Transverse colon (tissue), 4 donors: ENCODE measurements around the gene HBG2. TPM values are rescaled to one million over a fixed set of nuclear protein-coding genes. Genes with fewer than 3 reads are reported as not detected.

ENCODE experiments used
- DNase-seq: peaks from one replicate; pipeline ENCODE4 v3.0.0-alpha.2; 2019
- H3K27ac ChIP-seq, 4 donors: fragments of 200-600 bp; sonication (generic); 2 replicates each; pipeline ENCODE4 v1.5.1; 2016 to 2018; ENCODE audit warnings: inconsistent platforms in 4 of 4
- H3K27me3 ChIP-seq: fragments of 200-600 bp; sonication (generic); 2 replicates; pipeline ENCODE4 v1.5.1; 2017; ENCODE audit warnings: inconsistent platforms
- H3K36me3 ChIP-seq, 4 donors: fragments of 200-600 bp; sonication (generic); 2 replicates each; pipeline ENCODE4 v1.5.1; 2017 to 2019; ENCODE audit warnings: inconsistent platforms in 4 of 4
- H3K4me1 ChIP-seq, 4 donors: fragments of 200-600 bp; sonication (generic); 2 replicates each; pipeline ENCODE4 v1.5.1; 2017 to 2020; ENCODE audit warnings: inconsistent platforms in 4 of 4
- H3K4me3 ChIP-seq, 4 donors: fragments of 200-600 bp; sonication (generic); 1 replicate in 1 of 4; 2 replicates in 3 of 4; pipeline versions ENCODE4 v1.5.1 to v1.6.1; 2017 to 2019; ENCODE audit warnings: inconsistent platforms in 4 of 4
- H3K9me3 ChIP-seq, 2 donors: fragments of 200-600 bp; sonication (generic); 2 replicates each; pipeline ENCODE4 v1.5.1; 2017 to 2019; ENCODE audit warnings: inconsistent platforms in 2 of 2
- EP300 ChIP-seq: sonication (generic); formaldehyde crosslinking; IDR thresholded peaks from one replicate; pipeline ENCODE4 v1.6.1; 2017; ENCODE audit warnings: antibody characterized with exemption, low read depth
- POLR2A ChIP-seq: fragments of 450-650 bp; IDR thresholded peaks from one replicate; pipeline ENCODE4 v1.6.1; 2016; ENCODE audit warnings: antibody characterized with exemption, mild to moderate bottlenecking, moderate library complexity
- POLR2AphosphoS5 ChIP-seq, 3 donors: sonication (generic); formaldehyde crosslinking; IDR thresholded peaks; one replicate each; pipeline ENCODE4 v1.6.1; 2016; ENCODE audit warnings: antibody characterized with exemption in 3 of 3
- WGBS, 2 donors: methylation state at CpG; one replicate each; pipeline ENCODE4 v1.1.5; 2018; ENCODE audit warnings: low coverage in 1 of 2; 5-methylcytosine and 5-hydroxymethylcytosine counted together
- in situ Hi-C, 4 donors: fragments of 200-750 bp; cut with MboI; loops; one replicate each; pipeline versions ENCODE4 v1.15.0 to v1.15.1; 2017; ENCODE audit warnings: low sequenced_read_pairs in 3 of 4, low pct_ligation_motif_present in 1 of 4, low pct_unique_long_range_greater_than_20kb in 1 of 4
- intact Hi-C: fragments of 100-400 bp; cut with DNase I; formaldehyde crosslinking; loops from one replicate; pipeline ENCODE4 v1.15.1; 2023; ENCODE audit warnings: low total_unique reads
- total RNA-seq, 4 donors: library from RNA; depleted of rRNA; stranded (reverse); fragments of >200 nt; gene quantifications; one replicate each; pipeline ENCODE4 v1.1.0, GENCODE V29; 2016
- TF ChIP-seq, protein P1 (sequence below), 5 experiments: fragments of 200-600 bp in 3 of 5; fragments of 450-650 bp in 2 of 5; sonication (generic) in 3 of 5; IDR thresholded peaks; 1 replicate in 2 of 5; 2 replicates in 3 of 5; pipeline ENCODE4 v1.5.1; 2016 to 2017; ENCODE audit warnings: antibody characterized with exemption in 5 of 5, inconsistent platforms in 3 of 5, mild to moderate bottlenecking in 2 of 5, moderate library complexity in 1 of 5

Gene HBG2
- total RNA-seq, 4 donors from 2014 or later, result not detected

DNA sequence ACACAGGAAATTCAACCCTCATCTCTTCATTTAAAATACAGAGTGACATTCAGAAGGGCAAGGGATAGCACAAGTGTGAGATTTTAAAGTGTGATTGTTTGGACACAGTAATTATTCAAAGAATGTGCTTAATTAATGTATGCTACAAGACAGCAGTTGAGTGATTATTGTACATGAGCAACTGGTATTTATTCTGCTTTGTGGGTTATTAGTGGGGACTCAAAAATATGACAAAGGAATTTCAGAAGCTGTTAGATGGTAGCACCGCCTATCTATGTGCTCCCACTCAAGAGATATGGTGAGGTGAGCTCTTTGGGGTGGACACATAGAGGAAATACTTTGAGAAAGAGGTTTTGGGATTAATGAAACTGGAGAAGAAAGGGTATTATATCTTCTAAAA lies 14.5 kb downstream of the HBG2 start:
- H3K27me3 ChIP-seq, result no peaks in the 10 kb centered on the region
- no peak overlapping the region for H3K4me3 ChIP-seq
- DNase-seq, result no peak
- no peaks in the 10 kb centered on the region for H3K4me1 ChIP-seq
- intact Hi-C loops, result no loop called here
- no peaks in the 10 kb centered on the region for H3K9me3 ChIP-seq
- no peak overlapping the region for H3K27ac ChIP-seq
- no peaks in the 10 kb centered on the region for H3K36me3 ChIP-seq
- 74% methylated on average over 1 of the region's 1 CpG; no CpG with 5 or more reads in 1 of the 2 donors for WGBS, 2 donors
- in situ Hi-C loops, result no loop called here
- TF ChIP-seq POLR2A (no peak), EP300 (no peak), POLR2AphosphoS5 (IDR thresholded peaks at IDR 0.05) (no peak)
- TF ChIP-seq, protein P1, sequence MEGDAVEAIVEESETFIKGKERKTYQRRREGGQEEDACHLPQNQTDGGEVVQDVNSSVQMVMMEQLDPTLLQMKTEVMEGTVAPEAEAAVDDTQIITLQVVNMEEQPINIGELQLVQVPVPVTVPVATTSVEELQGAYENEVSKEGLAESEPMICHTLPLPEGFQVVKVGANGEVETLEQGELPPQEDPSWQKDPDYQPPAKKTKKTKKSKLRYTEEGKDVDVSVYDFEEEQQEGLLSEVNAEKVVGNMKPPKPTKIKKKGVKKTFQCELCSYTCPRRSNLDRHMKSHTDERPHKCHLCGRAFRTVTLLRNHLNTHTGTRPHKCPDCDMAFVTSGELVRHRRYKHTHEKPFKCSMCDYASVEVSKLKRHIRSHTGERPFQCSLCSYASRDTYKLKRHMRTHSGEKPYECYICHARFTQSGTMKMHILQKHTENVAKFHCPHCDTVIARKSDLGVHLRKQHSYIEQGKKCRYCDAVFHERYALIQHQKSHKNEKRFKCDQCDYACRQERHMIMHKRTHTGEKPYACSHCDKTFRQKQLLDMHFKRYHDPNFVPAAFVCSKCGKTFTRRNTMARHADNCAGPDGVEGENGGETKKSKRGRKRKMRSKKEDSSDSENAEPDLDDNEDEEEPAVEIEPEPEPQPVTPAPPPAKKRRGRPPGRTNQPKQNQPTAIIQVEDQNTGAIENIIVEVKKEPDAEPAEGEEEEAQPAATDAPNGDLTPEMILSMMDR (IDR thresholded peaks at IDR 0.05), result no peak

DNA sequence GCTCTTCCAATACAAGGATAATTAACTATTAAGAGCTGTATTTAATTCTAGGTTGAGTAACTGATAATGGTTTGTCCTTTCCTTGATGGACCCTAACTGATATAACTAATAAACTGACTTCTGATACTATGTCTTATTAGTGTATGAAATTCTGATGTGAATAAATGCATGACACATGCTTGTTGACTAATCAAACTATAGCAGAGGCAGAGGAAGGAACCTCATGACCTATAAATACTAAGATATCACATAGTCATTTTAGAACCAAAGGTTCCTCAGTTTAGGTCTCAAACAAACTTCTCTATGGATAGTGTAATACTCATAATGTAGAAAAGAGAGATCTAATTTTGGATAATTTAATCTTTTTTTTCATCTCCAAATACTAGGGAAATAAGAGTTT lies 15.5 kb downstream of the HBG2 start:
- H3K36me3 ChIP-seq, result no peaks in the 10 kb centered on the region
- TF ChIP-seq, protein P1 (IDR thresholded peaks at IDR 0.05), result no peak
- TF ChIP-seq EP300, result no peak
- no peak for TF ChIP-seq POLR2A
- TF ChIP-seq POLR2AphosphoS5 (IDR thresholded peaks at IDR 0.05), result no peak
- H3K4me3 ChIP-seq, result no peak overlapping the region
- no peaks in the 10 kb centered on the region for H3K27me3 ChIP-seq
- DNase-seq, result no peak
- no peaks in the 10 kb centered on the region for H3K4me1 ChIP-seq
- no peaks in the 10 kb centered on the region for H3K9me3 ChIP-seq
- intact Hi-C loops, result no loop called here
- in situ Hi-C loops, result no loop called here
- H3K27ac ChIP-seq, result no peak overlapping the region

DNA sequence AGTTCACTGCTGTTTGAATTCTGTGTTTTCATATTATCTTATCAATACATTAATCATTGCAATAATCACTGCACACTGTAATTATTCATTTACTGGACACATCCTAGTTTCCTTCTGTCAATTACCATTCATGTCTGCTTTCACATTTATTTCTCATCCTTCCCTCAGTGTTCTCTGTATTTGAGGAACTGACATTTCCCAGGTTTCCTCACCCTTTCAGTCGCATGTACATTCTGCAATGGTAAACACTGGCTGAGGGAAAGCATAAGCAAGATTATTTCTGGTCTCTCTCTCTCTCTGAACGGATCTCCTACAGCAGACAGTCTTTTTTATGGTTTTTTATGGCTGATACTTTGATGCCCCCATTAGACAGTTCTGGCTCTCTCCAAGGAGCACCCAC lies 16.1 kb downstream of the HBG2 start:
- no peak for DNase-seq
- H3K4me3 ChIP-seq, result no peak overlapping the region
- intact Hi-C loops (no loop called here), in situ Hi-C loops (no loop called here)
- no peaks in the 10 kb centered on the region for H3K4me1 ChIP-seq
- TF ChIP-seq EP300 (no peak), POLR2A (no peak), POLR2AphosphoS5 (IDR thresholded peaks at IDR 0.05) (no peak)
- TF ChIP-seq, protein P1 (IDR thresholded peaks at IDR 0.05), result no peak
- H3K27ac ChIP-seq, result no peak overlapping the region
- no peaks in the 10 kb centered on the region for H3K27me3 ChIP-seq
- no peaks in the 10 kb centered on the region for H3K9me3 ChIP-seq
- 15 to 27% methylated on average over 2 of the region's 2 CpGs for WGBS, 2 donors
- H3K36me3 ChIP-seq, result no peaks in the 10 kb centered on the region

DNA sequence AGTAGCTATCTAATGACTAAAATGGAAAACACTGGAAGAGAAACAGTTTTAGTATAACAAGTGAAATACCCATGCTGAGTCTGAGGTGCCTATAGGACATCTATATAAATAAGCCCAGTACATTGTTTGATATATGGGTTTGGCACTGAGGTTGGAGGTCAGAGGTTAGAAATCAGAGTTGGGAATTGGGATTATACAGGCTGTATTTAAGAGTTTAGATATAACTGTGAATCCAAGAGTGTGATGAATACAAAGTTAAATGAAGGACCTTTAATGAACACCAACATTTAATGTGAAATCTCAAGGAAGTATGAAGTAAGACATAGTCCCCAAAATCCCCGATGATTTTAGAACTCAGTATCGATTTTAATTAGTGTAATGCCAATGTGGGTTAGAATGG lies 17.2 kb downstream of the HBG2 start:
- no peak for DNase-seq
- Histone ChIP-seq H3K27me3 (no peaks in the 10 kb centered on the region), H3K4me3 (no peak overlapping the region), H3K27ac (no peak overlapping the region), H3K4me1 (no peaks in the 10 kb centered on the region), H3K9me3 (no peaks in the 10 kb centered on the region), H3K36me3 (no peaks in the 10 kb centered on the region)
- WGBS, 2 donors, result 92 to 96% methylated on average over 2 of the region's 2 CpGs
- intact Hi-C loops (no loop called here), in situ Hi-C loops (no loop called here)
- TF ChIP-seq POLR2A (no peak), EP300 (no peak), POLR2AphosphoS5 (IDR thresholded peaks at IDR 0.05) (no peak)
- TF ChIP-seq, protein P1 (IDR thresholded peaks at IDR 0.05), result no peak
